Caco-2 (cell line): Measurements from ENCODE around the gene ARHGEF7. TPM values are rescaled to one million over a fixed set of nuclear protein-coding genes. Genes with fewer than 3 reads are reported as not detected.

Source experiments
- BruUV-seq: library from RNA; stranded (reverse); fragments of 400-500 nt; replicated peaks from 2 replicates; lab custom pipeline; 2021; lab: Mats Ljungman, UMichigan
- CTCF ChIA-PET: fragments of 300-600 bp; sonication (Branson Sonifier 250); formaldehyde crosslinking; loops from one replicate; lab custom pipeline; 2022; ENCODE audit warnings: antibody characterized with exemption; lab: Charles Lee
- POLR2A ChIA-PET: fragments of 300-600 bp; sonication (Branson Sonifier 250); formaldehyde crosslinking; loops from one replicate; lab custom pipeline; 2022; ENCODE audit warnings: antibody characterized with exemption; lab: Charles Lee
- DNase-seq, 2 experiments: peaks; one replicate each; pipeline versions ENCODE4 v3.0.0 to v3.0.0-alpha.2; 2020 to 2022
- H3K27me3 ChIP-seq: replicated peaks from 2 replicates; pipeline ENCODE4 v1.6.0; 2011; ENCODE audit warnings: low read length; ENCODE audit not compliant: control insufficient read depth, insufficient read depth
- H3K36me3 ChIP-seq: 2 replicates; pipeline ENCODE4 v1.5.1; 2011; ENCODE audit warnings: low read length; ENCODE audit not compliant: control insufficient read depth, insufficient read depth
- H3K4me1 ChIP-seq: fragments of 250-450 bp; sonication (Bioruptor Pico); 2 replicates; pipeline ENCODE4 v1.5.1; 2020; ENCODE audit warnings: mild to moderate bottlenecking
- H3K4me3 ChIP-seq: 2 replicates; pipeline ENCODE4 v1.5.1; 2011; ENCODE audit warnings: low read depth, mild to moderate bottlenecking, control low read depth, low read length
- H3K9me3 ChIP-seq: fragments of 250-450 bp; sonication (Bioruptor Pico); 2 replicates; pipeline ENCODE4 v1.5.1; 2020; ENCODE audit warnings: mild to moderate bottlenecking, moderate library complexity
- H3K27ac Mint-ChIP-seq: one replicate; pipeline ENCODE4 v1.8.0; 2022; ENCODE audit warnings: mixed read lengths; ENCODE audit not compliant: unreplicated experiment
- H3K27me3 Mint-ChIP-seq: one replicate; pipeline ENCODE4 v1.8.0; 2022; ENCODE audit warnings: mixed read lengths; ENCODE audit not compliant: insufficient read depth, unreplicated experiment
- H3K36me3 Mint-ChIP-seq: one replicate; pipeline ENCODE4 v1.8.0; 2022; ENCODE audit warnings: mild to moderate bottlenecking, mixed read lengths; ENCODE audit not compliant: insufficient read depth, unreplicated experiment
- H3K4me1 Mint-ChIP-seq: one replicate; pipeline ENCODE4 v1.8.0; 2022; ENCODE audit warnings: low read depth, mixed read lengths; ENCODE audit not compliant: unreplicated experiment
- H3K4me3 Mint-ChIP-seq: one replicate; pipeline ENCODE4 v1.8.0; 2022; ENCODE audit warnings: mild to moderate bottlenecking, moderate library complexity, mixed read lengths; ENCODE audit not compliant: unreplicated experiment
- H3K9me3 Mint-ChIP-seq: one replicate; pipeline ENCODE4 v1.8.0; 2022; ENCODE audit warnings: mixed read lengths; ENCODE audit not compliant: unreplicated experiment
- CTCF ChIP-seq, 2 experiments: fragments of 200-600 bp in 1 of 2; IDR thresholded peaks; 1 replicate in 1 of 2; 2 replicates in 1 of 2; pipeline versions ENCODE4 v1.5.1 to v1.8.0; 2011 to 2022; ENCODE audit warnings: antibody characterized with exemption in 1 of 2, control low read depth in 1 of 2, inconsistent platforms in 1 of 2, low read depth in 1 of 2, low read length in 1 of 2, mild to moderate bottlenecking in 1 of 2, moderate library complexity in 1 of 2; ENCODE audit not compliant: insufficient read depth in 1 of 2, severe bottlenecking in 1 of 2, unreplicated experiment in 1 of 2
- intact Hi-C: fragments of 100-400 bp; cut with micrococcal nuclease; formaldehyde crosslinking; loops from one replicate; pipeline ENCODE4 v1.10.0; 2022; ENCODE audit not compliant: unreplicated experiment
- total RNA-seq: library from RNA; stranded (reverse); gene quantifications from 2 replicates; pipeline ENCODE4 v1.2.3, GENCODE V29; 2022

ARHGEF7 gene
- total RNA-seq, 1 experiment from 2014 or later: 60.5 TPM

GRCh38 chr13:111092685-111093084 is 22.4 kb upstream of the ARHGEF7 start:
- Mint-ChIP-seq H3K4me3 (no peak overlapping the region), H3K36me3 (no peaks in the 10 kb centered on the region), H3K4me1 (no peaks in the 10 kb centered on the region), H3K9me3 (no peaks in the 10 kb centered on the region), H3K27ac (no peak overlapping the region), H3K27me3 (peaks cover 37% of the 10 kb centered on the region)
- POLR2A ChIA-PET: no interaction called here
- peaks cover 9% of the 10 kb centered on the region for H3K27me3 ChIP-seq
- no peaks in the 10 kb centered on the region for H3K4me1 ChIP-seq
- DNase-seq: no peak
- no peak for TF ChIP-seq CTCF (IDR thresholded peaks at IDR 0.05; ENCODE audit: insufficient read depth in 1 of 2, low read depth in 1 of 2, low read length in 1 of 2, severe bottlenecking in 1 of 2, unreplicated experiment in 1 of 2)
- H3K36me3 ChIP-seq: no peaks in the 10 kb centered on the region
- CTCF ChIA-PET: no interaction called here
- intact Hi-C loops: no loop called here
- no peaks in the 10 kb centered on the region for H3K9me3 ChIP-seq
- H3K4me3 ChIP-seq: no peak overlapping the region
- BruUV-seq: no TSS peak

DNA sequence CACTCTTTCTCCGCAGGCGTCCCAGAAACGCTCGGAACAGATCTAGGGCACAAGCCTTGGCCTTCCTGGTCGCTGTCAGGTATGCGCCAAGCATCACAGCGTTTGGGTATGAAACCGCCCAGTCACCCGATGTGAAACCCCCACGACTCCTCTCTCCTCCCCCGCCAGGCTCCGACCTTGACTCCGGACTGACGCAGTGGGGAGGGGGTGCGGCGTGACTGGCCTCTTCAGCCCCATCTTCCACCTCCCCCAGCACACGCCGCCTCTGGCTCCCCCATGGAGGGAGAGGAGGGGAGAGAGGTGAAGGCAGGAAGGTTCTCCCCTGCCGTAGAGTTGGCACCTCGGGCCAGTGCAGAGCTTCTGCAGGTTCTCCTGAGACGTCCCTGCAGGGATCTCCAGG is 22.0 kb upstream of the ARHGEF7 start:
- no peaks in the 10 kb centered on the region for H3K9me3 Mint-ChIP-seq
- H3K27ac Mint-ChIP-seq: no peak overlapping the region
- no peak for DNase-seq
- Histone ChIP-seq H3K4me1 (no peaks in the 10 kb centered on the region), H3K36me3 (no peaks in the 10 kb centered on the region), H3K9me3 (no peaks in the 10 kb centered on the region), H3K4me3 (no peak overlapping the region), H3K27me3 (peaks cover 9% of the 10 kb centered on the region)
- TF ChIP-seq CTCF (IDR thresholded peaks at IDR 0.05; ENCODE audit: insufficient read depth in 1 of 2, low read depth in 1 of 2, low read length in 1 of 2, severe bottlenecking in 1 of 2, unreplicated experiment in 1 of 2): no peak
- peaks cover 39% of the 10 kb centered on the region for H3K27me3 Mint-ChIP-seq
- CTCF ChIA-PET: no interaction called here
- POLR2A ChIA-PET: no interaction called here
- no TSS peak for BruUV-seq
- intact Hi-C loops: no loop called here
- H3K36me3 Mint-ChIP-seq: no peaks in the 10 kb centered on the region
- H3K4me3 Mint-ChIP-seq: no peak overlapping the region
- no peaks in the 10 kb centered on the region for H3K4me1 Mint-ChIP-seq

DNA sequence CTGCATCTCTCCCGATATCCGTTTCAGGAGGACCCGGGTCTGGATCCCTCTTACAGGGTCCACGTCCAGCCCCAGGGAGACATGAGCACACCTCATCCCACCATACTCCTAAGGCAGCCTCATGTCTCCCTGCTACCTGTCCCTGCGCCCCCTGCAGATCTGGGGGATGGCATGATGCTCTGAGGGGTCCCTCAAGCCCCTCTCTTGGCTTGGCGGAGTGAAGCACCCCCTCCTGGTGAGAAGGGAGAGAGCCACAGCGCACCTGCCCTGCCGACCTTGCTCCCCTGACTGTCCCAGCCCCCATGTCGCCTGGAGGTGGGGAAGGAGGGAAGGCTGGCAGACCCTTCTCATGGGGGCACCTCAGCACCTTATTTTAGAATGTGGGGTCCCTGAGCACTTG is 21.5 kb upstream of the ARHGEF7 start:
- no peak for DNase-seq
- Histone ChIP-seq H3K4me3 (no peak overlapping the region), H3K9me3 (no peaks in the 10 kb centered on the region), H3K36me3 (no peaks in the 10 kb centered on the region), H3K27me3 (peaks cover 9% of the 10 kb centered on the region), H3K4me1 (no peaks in the 10 kb centered on the region)
- ChIA-PET CTCF (no interaction called here), POLR2A (no interaction called here)
- H3K27ac Mint-ChIP-seq: no peak overlapping the region
- BruUV-seq: no TSS peak
- intact Hi-C loops: no loop called here
- H3K4me1 Mint-ChIP-seq: no peaks in the 10 kb centered on the region
- H3K27me3 Mint-ChIP-seq: peaks cover 43% of the 10 kb centered on the region
- no peaks in the 10 kb centered on the region for H3K36me3 Mint-ChIP-seq
- TF ChIP-seq CTCF (IDR thresholded peaks at IDR 0.05; ENCODE audit: insufficient read depth in 1 of 2, low read depth in 1 of 2, low read length in 1 of 2, severe bottlenecking in 1 of 2, unreplicated experiment in 1 of 2): peak in 1 of 2 experiments; percentile 14
- no peaks in the 10 kb centered on the region for H3K9me3 Mint-ChIP-seq
- H3K4me3 Mint-ChIP-seq: no peak overlapping the region
